ENCODE measurements around the gene TRAPPC12. TPM values are rescaled to one million over a fixed set of nuclear protein-coding genes. Genes with fewer than 3 reads are reported as not detected.

The TRAPPC12 gene
- total and polyA plus RNA-seq, 2 experiments from 2014 or later, result 77.2 to 103 TPM

- Histone ChIP-seq H3K4me1 (ENCODE audit: low read depth) (peaks cover 14% of the 10 kb centered on the region), H3K9me3 (ENCODE audit: low read depth) (no peaks in the 10 kb centered on the region), H3K4me3 (no peak overlapping the region), H3K27ac (no peak overlapping the region), H3K27me3 (no peaks in the 10 kb centered on the region), H3K36me3 (peaks cover 22% of the 10 kb centered on the region)
- peak; percentile 99 for TF ChIP-seq CTCF (IDR thresholded peaks at IDR 0.05; ENCODE audit: low read depth, low read length)
- DNase-seq (ENCODE audit: low read depth in 1 of 2, low spot score in 1 of 2), result peak; percentile 57 to 61
Observed at GRCh38 chr2:3423492-3424170, 44.1 kb downstream of the TRAPPC12 start.

GRCh38 chr2:3424171-3424795 lies 44.8 kb downstream of the TRAPPC12 start:
- TF ChIP-seq CTCF (IDR thresholded peaks at IDR 0.05; ENCODE audit: low read depth, low read length), result no peak
- H3K9me3 ChIP-seq (ENCODE audit: low read depth), result no peaks in the 10 kb centered on the region
- H3K36me3 ChIP-seq, result peaks cover 22% of the 10 kb centered on the region

GRCh38 chr2:3426615-3427014 lies 47.1 kb downstream of the TRAPPC12 start:
- TF ChIP-seq CTCF (IDR thresholded peaks at IDR 0.05; ENCODE audit: low read depth, low read length), result no peak
- Histone ChIP-seq H3K36me3 (peaks cover 22% of the 10 kb centered on the region), H3K27me3 (no peaks in the 10 kb centered on the region), H3K27ac (no peak overlapping the region), H3K4me3 (no peak overlapping the region), H3K9me3 (ENCODE audit: low read depth) (no peaks in the 10 kb centered on the region), H3K4me1 (ENCODE audit: low read depth) (peaks cover under 1% of the 10 kb centered on the region)
- no peak for DNase-seq (ENCODE audit: low read depth in 1 of 2, low spot score in 1 of 2)

More at GRCh38 chr2:3424171-3424795, 44.8 kb downstream of the TRAPPC12 start:
- no peak for DNase-seq (ENCODE audit: low read depth in 1 of 2, low spot score in 1 of 2)
- Histone ChIP-seq H3K4me3 (no peak overlapping the region), H3K27me3 (no peaks in the 10 kb centered on the region), H3K27ac (no peak overlapping the region), H3K4me1 (ENCODE audit: low read depth) (peaks cover 14% of the 10 kb centered on the region)

GRCh38 chr2:3427272-3427671 lies 47.8 kb downstream of the TRAPPC12 start:
- Histone ChIP-seq H3K9me3 (ENCODE audit: low read depth) (no peaks in the 10 kb centered on the region), H3K4me1 (ENCODE audit: low read depth) (no peaks in the 10 kb centered on the region), H3K4me3 (no peak overlapping the region), H3K36me3 (peaks cover 22% of the 10 kb centered on the region), H3K27ac (no peak overlapping the region), H3K27me3 (no peaks in the 10 kb centered on the region)
- no peak for TF ChIP-seq CTCF (IDR thresholded peaks at IDR 0.05; ENCODE audit: low read depth, low read length)
- DNase-seq (ENCODE audit: low read depth in 1 of 2, low spot score in 1 of 2), result no peak

- Histone ChIP-seq H3K36me3 (peaks cover 22% of the 10 kb centered on the region), H3K27me3 (no peaks in the 10 kb centered on the region), H3K9me3 (ENCODE audit: low read depth) (no peaks in the 10 kb centered on the region), H3K27ac (no peak overlapping the region), H3K4me1 (ENCODE audit: low read depth) (no peaks in the 10 kb centered on the region), H3K4me3 (no peak overlapping the region)
- no peak for TF ChIP-seq CTCF (IDR thresholded peaks at IDR 0.05; ENCODE audit: low read depth, low read length)
- no peak for DNase-seq (ENCODE audit: low read depth in 1 of 2, low spot score in 1 of 2)
Observed at GRCh38 chr2:3428577-3428976, 49.1 kb downstream of the TRAPPC12 start.
